ENCODE results near the gene ACVR2B. TPM values are rescaled to one million over a fixed set of nuclear protein-coding genes. Genes with fewer than 3 reads are reported as not detected.
A peak's percentile ranks its signal among the peaks of the same experiment; 100 is the strongest.

Gene ACVR2B
- total RNA-seq, 2 donors from 2014 or later = 108 to 112 TPM

DNA sequence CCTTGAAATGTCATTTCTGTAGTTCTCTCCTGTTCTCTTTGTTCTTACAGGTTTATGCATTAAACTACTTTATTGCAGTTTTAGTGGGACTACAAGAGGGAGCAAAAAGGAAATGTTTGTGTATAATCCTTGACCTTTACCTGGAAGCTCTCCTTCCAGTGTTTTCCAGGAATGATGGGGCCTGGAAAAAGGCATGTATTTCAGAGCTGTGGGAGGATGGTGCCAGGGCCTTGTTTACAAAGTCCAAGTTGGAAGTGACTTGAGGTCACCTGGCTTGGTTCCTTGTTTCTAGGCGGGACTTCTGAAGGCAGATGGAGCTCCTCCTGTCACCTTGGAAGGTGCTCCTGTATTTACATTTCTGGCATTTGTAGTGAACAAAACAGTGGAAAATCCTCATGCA lies 15.1 kb downstream of the ACVR2B start:
- Histone ChIP-seq H3K4me1 (ENCODE audit: control insufficient read depth, insufficient read depth, low read length) (no peaks in the 10 kb centered on the region), H3K36me3 (ENCODE audit: control insufficient read depth, insufficient read depth, low read length) (peaks cover 17% of the 10 kb centered on the region), H3K27me3 (ENCODE audit: control insufficient read depth, insufficient read depth, low read length, poor library complexity, severe bottlenecking) (no peaks in the 10 kb centered on the region), H3K9ac (ENCODE audit: extremely low read depth, low read length, poor library complexity, severe bottlenecking) (no peak overlapping the region), H3K27ac (ENCODE audit: low read depth, low read length) (no peak overlapping the region), H3K4me3 (ENCODE audit: low read length) (peak overlapping the region; percentile 65), H3K9me3 (ENCODE audit: control insufficient read depth, low read length) (peaks cover 75% of the 10 kb centered on the region)
- peaks cover 59% of the 10 kb centered on the region for H3K9me3 Mint-ChIP-seq
- peaks cover 3% of the 10 kb centered on the region for H3K4me1 Mint-ChIP-seq
- 100% methylated on average over 1 of the region's 1 CpG; no CpG with 5 or more reads in 1 of the 2 experiments for WGBS, 2 experiments (ENCODE audit: insufficient coverage in 1 of 2, insufficient read length in 1 of 2)
- TF ChIP-seq, protein P1, sequence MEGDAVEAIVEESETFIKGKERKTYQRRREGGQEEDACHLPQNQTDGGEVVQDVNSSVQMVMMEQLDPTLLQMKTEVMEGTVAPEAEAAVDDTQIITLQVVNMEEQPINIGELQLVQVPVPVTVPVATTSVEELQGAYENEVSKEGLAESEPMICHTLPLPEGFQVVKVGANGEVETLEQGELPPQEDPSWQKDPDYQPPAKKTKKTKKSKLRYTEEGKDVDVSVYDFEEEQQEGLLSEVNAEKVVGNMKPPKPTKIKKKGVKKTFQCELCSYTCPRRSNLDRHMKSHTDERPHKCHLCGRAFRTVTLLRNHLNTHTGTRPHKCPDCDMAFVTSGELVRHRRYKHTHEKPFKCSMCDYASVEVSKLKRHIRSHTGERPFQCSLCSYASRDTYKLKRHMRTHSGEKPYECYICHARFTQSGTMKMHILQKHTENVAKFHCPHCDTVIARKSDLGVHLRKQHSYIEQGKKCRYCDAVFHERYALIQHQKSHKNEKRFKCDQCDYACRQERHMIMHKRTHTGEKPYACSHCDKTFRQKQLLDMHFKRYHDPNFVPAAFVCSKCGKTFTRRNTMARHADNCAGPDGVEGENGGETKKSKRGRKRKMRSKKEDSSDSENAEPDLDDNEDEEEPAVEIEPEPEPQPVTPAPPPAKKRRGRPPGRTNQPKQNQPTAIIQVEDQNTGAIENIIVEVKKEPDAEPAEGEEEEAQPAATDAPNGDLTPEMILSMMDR (conservative IDR thresholded peaks at IDR 0.05) = no peak
- no peaks in the 10 kb centered on the region for H3K27me3 Mint-ChIP-seq (ENCODE audit: insufficient read depth)
- no peak overlapping the region for H3K27ac Mint-ChIP-seq
- no peak overlapping the region for H3K4me3 Mint-ChIP-seq
- peaks cover 56% of the 10 kb centered on the region for H3K36me3 Mint-ChIP-seq (ENCODE audit: low read depth)
- no peak for DNase-seq

DNA sequence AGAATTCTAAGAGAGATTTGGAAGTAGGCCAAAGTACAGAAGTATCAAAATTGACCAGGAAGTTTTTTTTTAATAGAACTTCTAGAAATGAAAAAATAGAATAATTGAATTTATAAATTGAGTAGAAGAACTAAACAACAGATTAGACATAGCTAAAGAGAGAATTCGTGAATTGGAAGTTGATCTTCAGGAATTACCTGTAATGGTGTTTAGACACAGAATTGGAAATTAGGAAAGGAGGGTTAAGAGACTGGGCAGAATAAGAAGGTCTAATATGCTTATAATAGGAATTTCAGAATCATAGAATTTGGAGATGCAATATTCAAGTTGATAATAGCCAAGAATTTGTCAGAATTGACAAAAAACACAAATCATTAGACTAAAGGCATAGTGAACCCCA lies 16.2 kb downstream of the ACVR2B start:
- no peak for DNase-seq
- Mint-ChIP-seq H3K9me3 (peaks cover 53% of the 10 kb centered on the region), H3K4me3 (no peak overlapping the region), H3K27me3 (ENCODE audit: insufficient read depth) (no peaks in the 10 kb centered on the region), H3K4me1 (peaks cover 3% of the 10 kb centered on the region), H3K36me3 (ENCODE audit: low read depth) (peaks cover 50% of the 10 kb centered on the region), H3K27ac (no peak overlapping the region)
- Histone ChIP-seq H3K9ac (ENCODE audit: extremely low read depth, low read length, poor library complexity, severe bottlenecking) (no peak overlapping the region), H3K9me3 (ENCODE audit: control insufficient read depth, low read length) (peaks cover 64% of the 10 kb centered on the region), H3K4me1 (ENCODE audit: control insufficient read depth, insufficient read depth, low read length) (no peaks in the 10 kb centered on the region), H3K27me3 (ENCODE audit: control insufficient read depth, insufficient read depth, low read length, poor library complexity, severe bottlenecking) (no peaks in the 10 kb centered on the region), H3K27ac (ENCODE audit: low read depth, low read length) (no peak overlapping the region), H3K36me3 (ENCODE audit: control insufficient read depth, insufficient read depth, low read length) (peaks cover 17% of the 10 kb centered on the region), H3K4me3 (ENCODE audit: low read length) (no peak overlapping the region)
- TF ChIP-seq, protein P1 (conservative IDR thresholded peaks at IDR 0.05) = no peak
- 89 to 94% methylated on average over 1 of the region's 1 CpG for WGBS, 2 experiments (ENCODE audit: insufficient coverage in 1 of 2, insufficient read length in 1 of 2)

DNA sequence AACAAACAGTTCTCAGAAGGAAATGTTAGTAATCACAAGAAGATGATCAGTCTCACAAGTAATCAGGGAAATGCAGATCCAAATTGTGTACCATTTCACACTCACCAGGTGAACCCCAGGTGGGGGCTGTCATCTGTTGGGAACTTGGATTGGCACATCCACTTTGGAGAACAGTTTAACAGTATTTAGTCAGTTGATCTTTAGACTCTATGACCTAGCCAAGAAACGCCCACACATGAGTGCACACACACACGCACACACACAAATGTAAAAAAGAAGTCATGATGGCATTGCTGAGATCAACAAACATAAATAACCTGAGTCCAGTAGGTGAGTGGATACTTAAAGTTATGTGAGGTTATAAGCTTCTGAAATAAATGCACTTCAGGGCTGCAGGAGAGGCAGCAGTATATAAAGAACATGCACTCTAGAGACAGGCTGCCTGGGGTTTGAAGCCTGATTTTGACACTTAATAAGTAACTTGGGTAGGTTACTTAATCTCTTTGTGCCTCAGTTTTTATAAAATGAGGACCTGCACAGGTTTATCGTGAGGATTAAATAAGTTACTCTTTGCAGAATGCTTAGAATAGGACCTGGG lies 17.7 kb downstream of the ACVR2B start:
- Mint-ChIP-seq H3K4me1 (peaks cover 12% of the 10 kb centered on the region), H3K27ac (no peak overlapping the region), H3K4me3 (no peak overlapping the region), H3K36me3 (ENCODE audit: low read depth) (peaks cover 41% of the 10 kb centered on the region), H3K27me3 (ENCODE audit: insufficient read depth) (no peaks in the 10 kb centered on the region), H3K9me3 (peaks cover 41% of the 10 kb centered on the region)
- Histone ChIP-seq H3K27ac (ENCODE audit: low read depth, low read length) (no peak overlapping the region), H3K4me3 (ENCODE audit: low read length) (no peak overlapping the region), H3K4me1 (ENCODE audit: control insufficient read depth, insufficient read depth, low read length) (no peaks in the 10 kb centered on the region), H3K27me3 (ENCODE audit: control insufficient read depth, insufficient read depth, low read length, poor library complexity, severe bottlenecking) (no peaks in the 10 kb centered on the region), H3K9ac (ENCODE audit: extremely low read depth, low read length, poor library complexity, severe bottlenecking) (no peak overlapping the region), H3K36me3 (ENCODE audit: control insufficient read depth, insufficient read depth, low read length) (peaks cover 11% of the 10 kb centered on the region), H3K9me3 (ENCODE audit: control insufficient read depth, low read length) (peaks cover 49% of the 10 kb centered on the region)
- no peak for DNase-seq
- WGBS, 2 experiments (ENCODE audit: insufficient coverage in 1 of 2, insufficient read length in 1 of 2) = 94 to 100% methylated on average over 3 of the region's 3 CpGs
- TF ChIP-seq, protein P1 (conservative IDR thresholded peaks at IDR 0.05) = no peak
